BLaER1 (cell line): ENCODE results near the gene XRRA1.
A peak's percentile ranks its signal among the peaks of the same experiment; 100 is the strongest.
"Not testable (repeated sequence)": the region's sequence is repeated elsewhere in the genome, so short reads cannot be mapped to it uniquely, and the experiment has no call there.

Experiments
- H3K27ac ChIP-seq: shearing (Covaris generic); formaldehyde crosslinking; 2 replicates; pipeline ENCODE4 v1.8.1; 2022
- H3K27me3 ChIP-seq: shearing (Covaris generic); formaldehyde crosslinking; 2 replicates; pipeline ENCODE4 v1.8.1; 2022
- H3K36me3 ChIP-seq: shearing (Covaris generic); formaldehyde crosslinking; 2 replicates; pipeline ENCODE4 v1.8.1; 2022
- H3K4me1 ChIP-seq: shearing (Covaris generic); formaldehyde crosslinking; 2 replicates; pipeline ENCODE4 v1.8.1; 2022
- H3K4me2 ChIP-seq: shearing (Covaris generic); formaldehyde crosslinking; 2 replicates; pipeline ENCODE4 v1.8.1; 2022
- H3K4me3 ChIP-seq: shearing (Covaris generic); formaldehyde crosslinking; 2 replicates; pipeline ENCODE4 v1.8.1; 2022
- H3K9ac ChIP-seq: shearing (Covaris generic); formaldehyde crosslinking; 2 replicates; pipeline ENCODE4 v1.8.1; 2022
- H3K9me3 ChIP-seq: shearing (Covaris generic); formaldehyde crosslinking; 2 replicates; pipeline ENCODE4 v1.8.1; 2022
- H4K20me1 ChIP-seq: shearing (Covaris generic); formaldehyde crosslinking; 2 replicates; pipeline ENCODE4 v1.8.1; 2022
- Cebpa-rat ChIP-seq: shearing (Covaris generic); IDR thresholded peaks from 2 replicates; pipeline ENCODE4 v1.8.1; 2022

Gene XRRA1

GRCh38 chr11:74844865-74845264, 104.0 kb downstream of the XRRA1 start:
- H3K27me3 ChIP-seq = no peaks in the 10 kb centered on the region
- no peaks in the 10 kb centered on the region for H4K20me1 ChIP-seq
- H3K36me3 ChIP-seq = peaks cover 83% of the 10 kb centered on the region
- no peak overlapping the region for H3K4me2 ChIP-seq
- no peak overlapping the region for H3K4me3 ChIP-seq
- H3K9me3 ChIP-seq = no peaks in the 10 kb centered on the region
- no peak overlapping the region for H3K9ac ChIP-seq
- no peak overlapping the region for H3K27ac ChIP-seq
- no peak for TF ChIP-seq Cebpa-rat
- peaks cover 32% of the 10 kb centered on the region for H3K4me1 ChIP-seq

- Histone ChIP-seq H3K27ac (no peak overlapping the region), H3K36me3 (peaks cover 83% of the 10 kb centered on the region)
These were observed 104.8 kb downstream of the XRRA1 start for GRCh38 chr11:74844072-74844471.

GRCh38 chr11:74842967-74843366, 105.9 kb downstream of the XRRA1 start:
- no peak overlapping the region for H3K4me2 ChIP-seq
- no peak overlapping the region for H3K4me3 ChIP-seq
- no peak overlapping the region for H3K9ac ChIP-seq
- H3K27me3 ChIP-seq = no peaks in the 10 kb centered on the region
- peaks cover 84% of the 10 kb centered on the region for H3K36me3 ChIP-seq
- H4K20me1 ChIP-seq = no peaks in the 10 kb centered on the region
- H3K4me1 ChIP-seq = peaks cover 14% of the 10 kb centered on the region
- H3K9me3 ChIP-seq = no peaks in the 10 kb centered on the region
- no peak overlapping the region for H3K27ac ChIP-seq
- no peak for TF ChIP-seq Cebpa-rat

More at GRCh38 chr11:74844072-74844471, 104.8 kb downstream of the XRRA1 start:
- Histone ChIP-seq H3K4me3 (no peak overlapping the region), H4K20me1 (no peaks in the 10 kb centered on the region), H3K27me3 (no peaks in the 10 kb centered on the region), H3K9me3 (no peaks in the 10 kb centered on the region), H3K9ac (no peak overlapping the region), H3K4me1 (peaks cover 24% of the 10 kb centered on the region), H3K4me2 (no peak overlapping the region)
- TF ChIP-seq Cebpa-rat = no peak

- H3K4me3 ChIP-seq = no peak overlapping the region
- no peaks in the 10 kb centered on the region for H3K9me3 ChIP-seq
- H3K27ac ChIP-seq = no peak overlapping the region
- no peaks in the 10 kb centered on the region for H4K20me1 ChIP-seq
- no peaks in the 10 kb centered on the region for H3K4me1 ChIP-seq
- no peak overlapping the region for H3K9ac ChIP-seq
- TF ChIP-seq Cebpa-rat = no peak
- H3K27me3 ChIP-seq = no peaks in the 10 kb centered on the region
- no peak overlapping the region for H3K4me2 ChIP-seq
- H3K36me3 ChIP-seq = peaks cover 95% of the 10 kb centered on the region
These were observed 108.4 kb downstream of the XRRA1 start for GRCh38 chr11:74840486-74840885.

- Histone ChIP-seq H3K9ac (no peak overlapping the region), H3K9me3 (no peaks in the 10 kb centered on the region), H3K4me3 (no peak overlapping the region), H3K27me3 (no peaks in the 10 kb centered on the region), H3K4me1 (no peaks in the 10 kb centered on the region), H3K27ac (no peak overlapping the region), H4K20me1 (no peaks in the 10 kb centered on the region), H3K36me3 (peaks cover 95% of the 10 kb centered on the region), H3K4me2 (no peak overlapping the region)
- no peak for TF ChIP-seq Cebpa-rat
These were observed 108.9 kb downstream of the XRRA1 start for GRCh38 chr11:74839971-74840370.

GRCh38 chr11:74839446-74839845, 109.4 kb downstream of the XRRA1 start:
- Histone ChIP-seq H3K9ac (no peak overlapping the region), H3K36me3 (peaks cover 95% of the 10 kb centered on the region)
- no peak for TF ChIP-seq Cebpa-rat

GRCh38 chr11:74838188-74838587, 110.7 kb downstream of the XRRA1 start:
- H3K27ac ChIP-seq = no peak overlapping the region
- H3K4me1 ChIP-seq = no peaks in the 10 kb centered on the region
- H3K36me3 ChIP-seq = peaks cover 95% of the 10 kb centered on the region
- no peak for TF ChIP-seq Cebpa-rat
- no peak overlapping the region for H3K9ac ChIP-seq
- no peak overlapping the region for H3K4me3 ChIP-seq
- H3K27me3 ChIP-seq = no peaks in the 10 kb centered on the region
- no peak overlapping the region for H3K4me2 ChIP-seq
- no peaks in the 10 kb centered on the region for H4K20me1 ChIP-seq
- no peaks in the 10 kb centered on the region for H3K9me3 ChIP-seq

More at GRCh38 chr11:74839446-74839845, 109.4 kb downstream of the XRRA1 start:
- Histone ChIP-seq H3K9me3 (no peaks in the 10 kb centered on the region), H3K27me3 (no peaks in the 10 kb centered on the region), H3K4me3 (no peak overlapping the region), H3K4me2 (no peak overlapping the region), H4K20me1 (no peaks in the 10 kb centered on the region), H3K4me1 (no peaks in the 10 kb centered on the region), H3K27ac (no peak overlapping the region)

- no peak overlapping the region for H3K9ac ChIP-seq
- H3K27me3 ChIP-seq = no peaks in the 10 kb centered on the region
- no peaks in the 10 kb centered on the region; the same call in 1 of the 2 replicates for H4K20me1 ChIP-seq
- H3K27ac ChIP-seq = no peak overlapping the region
- peaks cover 94% of the 10 kb centered on the region for H3K36me3 ChIP-seq
- no peak overlapping the region for H3K4me2 ChIP-seq
- TF ChIP-seq Cebpa-rat = no peak
- no peaks in the 10 kb centered on the region for H3K4me1 ChIP-seq
- no peak overlapping the region for H3K4me3 ChIP-seq
- H3K9me3 ChIP-seq = no peaks in the 10 kb centered on the region
These were observed 111.7 kb downstream of the XRRA1 start for GRCh38 chr11:74837191-74837590.

- Histone ChIP-seq H4K20me1 (no peaks in the 10 kb centered on the region), H3K27me3 (no peaks in the 10 kb centered on the region), H3K4me1 (peaks cover 6% of the 10 kb centered on the region), H3K36me3 (peaks cover 98% of the 10 kb centered on the region), H3K9ac (no peak overlapping the region), H3K9me3 (peaks cover 88% of the 10 kb centered on the region), H3K4me2 (no peak overlapping the region), H3K4me3 (peak overlapping the region; percentile 19; the same call in 1 of the 2 replicates), H3K27ac (no peak overlapping the region)
- TF ChIP-seq Cebpa-rat = no peak
These were observed 122.0 kb downstream of the XRRA1 start for GRCh38 chr11:74826901-74827300.

- H4K20me1 ChIP-seq, H3K4me1 ChIP-seq, H3K9ac ChIP-seq, H3K27me3 ChIP-seq, H3K4me2 ChIP-seq, H3K27ac ChIP-seq: not testable (repeated sequence)
- Histone ChIP-seq H3K36me3 (peaks cover 96% of the 10 kb centered on the region), H3K9me3 (peaks cover 88% of the 10 kb centered on the region), H3K4me3 (peak overlapping the region; percentile 3; the same call in 1 of the 2 replicates)
These were observed 123.3 kb downstream of the XRRA1 start for GRCh38 chr11:74825596-74825995.
